SJSA1 (cell line): Measurements from ENCODE around the gene ART4. TPM values are rescaled to one million over a fixed set of nuclear protein-coding genes. Genes with fewer than 3 reads are reported as not detected.

ENCODE experiments used
- DNase-seq, 2 experiments: peaks; one replicate each; pipeline ENCODE4 v3.0.0-alpha.2; 2015 to 2020; ENCODE audit warnings: low spot score in 2 of 2, low read depth in 1 of 2
- H3K27ac ChIP-seq: fragments of 250-450 bp; sonication (Bioruptor Pico); 2 replicates; pipeline ENCODE4 v1.5.1; 2020; ENCODE audit warnings: mild to moderate bottlenecking, moderate library complexity
- H3K27me3 ChIP-seq: fragments of 250-450 bp; sonication (Bioruptor Pico); replicated peaks from 2 replicates; pipeline ENCODE4 v1.5.1; 2020; ENCODE audit warnings: mild to moderate bottlenecking, moderate library complexity
- H3K36me3 ChIP-seq: fragments of 250-450 bp; sonication (Bioruptor Pico); 2 replicates; pipeline ENCODE4 v1.5.1; 2020; ENCODE audit warnings: mild to moderate bottlenecking
- H3K4me1 ChIP-seq: fragments of 250-450 bp; sonication (Bioruptor Pico); replicated peaks from 2 replicates; pipeline ENCODE4 v1.6.1; 2021; ENCODE audit warnings: mild to moderate bottlenecking
- H3K4me3 ChIP-seq: fragments of 250-450 bp; sonication (Bioruptor Pico); 2 replicates; pipeline ENCODE4 v1.5.1; 2020; ENCODE audit warnings: mild to moderate bottlenecking
- H3K9me3 ChIP-seq: fragments of 250-450 bp; sonication (Bioruptor Pico); replicated peaks from 2 replicates; pipeline ENCODE4 v1.5.1; 2020; ENCODE audit warnings: mild to moderate bottlenecking
- total RNA-seq: library from RNA; depleted of rRNA; stranded (reverse); fragments of >200 nt; shearing (Covaris generic); gene quantifications from 2 replicates; pipeline ENCODE4 v1.2.3, GENCODE V29; 2014

ART4 gene
- total RNA-seq, 1 experiment from 2014 or later = 0.08 TPM

GRCh38 chr12:14873440-14874185 lies 30.3 kb upstream of the ART4 start:
- Histone ChIP-seq H3K36me3 (no peaks in the 10 kb centered on the region), H3K27me3 (no peaks in the 10 kb centered on the region), H3K27ac (no peak overlapping the region), H3K4me3 (no peak overlapping the region), H3K4me1 (no peaks in the 10 kb centered on the region), H3K9me3 (no peaks in the 10 kb centered on the region)
- no peak for DNase-seq

DNA sequence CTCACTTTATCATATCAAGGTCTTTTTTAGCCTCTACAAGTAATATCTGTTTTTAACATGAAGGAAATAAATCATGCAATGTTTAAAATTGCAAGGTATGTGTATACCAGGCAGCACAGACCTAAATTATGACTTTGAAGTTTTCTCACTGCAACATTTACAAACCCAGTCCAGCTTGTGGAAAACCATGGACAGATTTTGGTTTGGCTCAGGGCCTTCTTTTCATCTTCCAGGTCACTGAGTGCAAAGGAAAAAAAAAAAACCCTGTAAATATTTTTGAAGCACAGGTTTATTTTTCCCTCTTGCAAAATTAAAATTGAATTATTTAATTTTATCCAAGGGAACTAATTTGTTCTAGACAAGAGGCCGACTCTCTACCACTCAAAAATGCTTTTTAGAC lies 28.6 kb upstream of the ART4 start:
- Histone ChIP-seq H3K27me3 (no peaks in the 10 kb centered on the region), H3K27ac (no peak overlapping the region)
- DNase-seq = no peak

DNA sequence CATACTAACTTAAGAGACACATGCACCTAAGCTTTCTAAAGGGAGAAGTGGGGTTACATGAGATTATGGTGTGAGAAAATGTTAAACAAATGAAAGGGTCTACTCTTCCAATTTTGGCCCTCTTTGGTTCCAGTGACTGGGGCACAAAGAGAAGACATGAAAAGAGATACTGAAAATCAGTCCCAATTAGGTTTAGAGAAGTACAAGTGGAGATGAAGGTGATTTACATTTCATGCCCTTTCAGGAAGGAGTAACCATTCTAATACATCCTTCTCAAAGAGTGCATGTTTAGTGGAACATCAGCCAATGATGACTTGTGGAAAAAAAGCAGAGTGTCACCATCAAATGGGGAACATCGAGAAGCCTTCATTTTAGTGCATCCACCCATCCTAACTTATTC lies 27.9 kb upstream of the ART4 start:
- no peaks in the 10 kb centered on the region for H3K27me3 ChIP-seq
- H3K27ac ChIP-seq = no peak overlapping the region
- no peaks in the 10 kb centered on the region for H3K4me1 ChIP-seq
- no peak overlapping the region for H3K4me3 ChIP-seq
- no peaks in the 10 kb centered on the region for H3K9me3 ChIP-seq
- no peaks in the 10 kb centered on the region for H3K36me3 ChIP-seq
- no peak for DNase-seq

More for the DNA sequence above, 28.6 kb upstream of the ART4 start:
- no peaks in the 10 kb centered on the region for H3K36me3 ChIP-seq
- H3K4me3 ChIP-seq = no peak overlapping the region
- H3K4me1 ChIP-seq = no peaks in the 10 kb centered on the region
- H3K9me3 ChIP-seq = no peaks in the 10 kb centered on the region

DNA sequence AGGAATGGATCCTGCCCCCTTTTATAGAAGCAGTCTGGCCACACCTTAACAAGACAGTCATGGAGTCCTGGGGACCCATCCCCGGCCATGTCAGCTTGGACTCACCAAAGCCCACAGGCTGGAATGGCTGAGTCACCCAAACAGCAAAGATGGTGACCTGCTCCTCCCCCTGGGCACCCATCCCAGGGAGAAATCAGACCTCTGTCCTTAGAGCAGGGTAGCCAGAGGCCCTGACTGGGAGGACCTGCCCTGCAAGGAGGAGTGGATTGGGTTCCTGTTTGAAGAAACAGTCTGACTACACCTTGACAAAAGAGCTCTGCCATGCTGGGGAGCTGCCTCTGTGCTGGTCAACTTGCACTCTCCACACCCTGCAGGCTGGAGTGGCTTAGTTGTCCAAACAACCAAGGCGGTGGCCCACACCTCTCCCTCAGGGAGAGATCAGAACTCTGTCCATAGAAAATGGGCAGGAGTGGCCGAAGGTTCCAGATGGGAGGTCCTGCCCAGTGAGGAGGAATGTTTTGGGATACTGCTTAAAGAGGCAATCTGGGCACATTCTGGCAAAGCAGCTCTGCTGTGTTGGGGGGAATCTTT lies 25.7 kb upstream of the ART4 start:
- no peak overlapping the region for H3K27ac ChIP-seq
- no peak for DNase-seq
- no peaks in the 10 kb centered on the region for H3K9me3 ChIP-seq
- H3K4me3 ChIP-seq = no peak overlapping the region
- no peaks in the 10 kb centered on the region for H3K27me3 ChIP-seq
- no peaks in the 10 kb centered on the region for H3K4me1 ChIP-seq
- H3K36me3 ChIP-seq = no peaks in the 10 kb centered on the region

GRCh38 chr12:14860490-14860889 lies 17.2 kb upstream of the ART4 start:
- DNase-seq = no peak
- H3K4me3 ChIP-seq = no peak overlapping the region
- no peaks in the 10 kb centered on the region for H3K27me3 ChIP-seq
- H3K4me1 ChIP-seq = no peaks in the 10 kb centered on the region
- H3K9me3 ChIP-seq = no peaks in the 10 kb centered on the region; the same call in 1 of the 2 replicates
- H3K36me3 ChIP-seq = no peaks in the 10 kb centered on the region
- H3K27ac ChIP-seq = no peak overlapping the region

DNA sequence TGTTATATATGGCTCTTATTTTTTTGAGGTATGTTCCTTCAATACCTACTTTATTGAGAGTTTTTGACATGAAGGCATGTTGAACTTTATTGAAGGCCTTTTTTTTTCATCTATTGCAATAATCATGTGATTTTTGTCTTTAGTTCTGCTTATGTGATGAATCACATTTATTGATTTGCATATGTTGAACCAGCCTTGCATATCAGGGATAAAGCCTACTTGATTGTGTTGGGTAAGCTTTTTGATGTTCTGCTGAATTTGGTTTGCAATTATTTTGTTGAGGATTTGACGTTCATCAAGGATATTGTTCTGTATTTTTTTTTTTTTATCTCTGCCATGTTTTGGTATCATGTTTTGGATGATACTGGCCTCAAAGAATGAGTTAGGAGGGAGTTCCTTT lies 15.2 kb upstream of the ART4 start:
- H3K27me3 ChIP-seq = no peaks in the 10 kb centered on the region
- DNase-seq = no peak

DNA sequence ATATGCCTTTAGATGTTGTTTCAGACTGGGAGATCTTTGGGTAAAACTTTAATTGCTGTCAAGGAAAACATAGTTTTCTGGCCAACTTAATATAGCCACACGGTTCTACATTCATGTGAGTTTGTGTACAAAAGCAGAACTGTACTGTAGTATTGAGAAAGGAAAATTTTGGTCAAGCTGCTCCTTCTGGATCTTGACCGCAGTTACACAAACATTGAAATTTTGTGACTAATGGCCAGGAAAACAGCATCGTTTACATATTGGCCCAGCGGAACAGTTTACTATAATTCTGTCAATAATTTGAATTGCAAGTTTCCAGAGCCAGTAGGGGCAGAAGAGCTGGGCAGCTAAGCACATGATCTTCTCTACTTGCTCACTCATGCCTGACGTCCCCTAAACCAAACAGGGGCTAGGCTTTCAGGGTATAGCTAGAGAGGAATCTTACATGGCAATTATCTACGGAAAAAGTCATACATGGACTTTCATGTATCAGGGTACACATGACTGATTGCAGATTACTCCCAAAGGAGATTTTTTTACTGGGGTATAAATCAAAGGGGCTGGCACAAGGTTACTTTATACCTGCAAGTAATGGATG lies 11.4 kb upstream of the ART4 start:
- DNase-seq = no peak
- no peaks in the 10 kb centered on the region; the same call in 1 of the 2 replicates for H3K9me3 ChIP-seq
- H3K36me3 ChIP-seq = no peaks in the 10 kb centered on the region
- H3K27me3 ChIP-seq = no peaks in the 10 kb centered on the region
- peaks cover 6% of the 10 kb centered on the region for H3K4me1 ChIP-seq
- no peak overlapping the region for H3K27ac ChIP-seq
- H3K4me3 ChIP-seq = no peak overlapping the region

More for the DNA sequence above, 15.2 kb upstream of the ART4 start:
- Histone ChIP-seq H3K9me3 (no peaks in the 10 kb centered on the region; the same call in 1 of the 2 replicates), H3K27ac (no peak overlapping the region), H3K4me1 (peaks cover 6% of the 10 kb centered on the region), H3K36me3 (no peaks in the 10 kb centered on the region), H3K4me3 (no peak overlapping the region)

- no peaks in the 10 kb centered on the region for H3K27me3 ChIP-seq
- H3K9me3 ChIP-seq = no peaks in the 10 kb centered on the region
- peaks cover 6% of the 10 kb centered on the region for H3K4me1 ChIP-seq
- H3K36me3 ChIP-seq = no peaks in the 10 kb centered on the region
- H3K4me3 ChIP-seq = no peak overlapping the region
- no peak overlapping the region for H3K27ac ChIP-seq
- DNase-seq = no peak
Measured at GRCh38 chr12:14853961-14854360, 10.6 kb upstream of the ART4 start.

DNA sequence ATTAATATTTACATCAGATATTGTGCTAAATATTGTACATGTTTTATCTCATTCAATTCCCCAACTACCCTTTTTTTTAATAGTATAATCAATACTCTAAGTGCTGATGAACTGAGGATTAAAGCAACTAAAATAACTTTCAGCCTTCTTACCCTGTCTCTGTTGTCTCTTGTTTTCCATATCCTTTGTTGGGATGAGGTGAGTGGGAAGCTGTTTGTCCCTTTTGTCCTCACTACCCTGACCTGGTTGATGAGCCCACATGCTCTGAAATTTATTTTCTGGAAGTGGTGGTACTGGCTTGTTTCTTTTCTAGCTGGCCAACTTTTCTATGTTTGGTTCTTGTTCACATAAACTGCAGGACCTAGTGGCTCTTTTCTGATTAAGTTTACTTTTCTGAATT lies 9.6 kb upstream of the ART4 start:
- H3K4me1 ChIP-seq = peaks cover 6% of the 10 kb centered on the region
- DNase-seq = no peak

DNA sequence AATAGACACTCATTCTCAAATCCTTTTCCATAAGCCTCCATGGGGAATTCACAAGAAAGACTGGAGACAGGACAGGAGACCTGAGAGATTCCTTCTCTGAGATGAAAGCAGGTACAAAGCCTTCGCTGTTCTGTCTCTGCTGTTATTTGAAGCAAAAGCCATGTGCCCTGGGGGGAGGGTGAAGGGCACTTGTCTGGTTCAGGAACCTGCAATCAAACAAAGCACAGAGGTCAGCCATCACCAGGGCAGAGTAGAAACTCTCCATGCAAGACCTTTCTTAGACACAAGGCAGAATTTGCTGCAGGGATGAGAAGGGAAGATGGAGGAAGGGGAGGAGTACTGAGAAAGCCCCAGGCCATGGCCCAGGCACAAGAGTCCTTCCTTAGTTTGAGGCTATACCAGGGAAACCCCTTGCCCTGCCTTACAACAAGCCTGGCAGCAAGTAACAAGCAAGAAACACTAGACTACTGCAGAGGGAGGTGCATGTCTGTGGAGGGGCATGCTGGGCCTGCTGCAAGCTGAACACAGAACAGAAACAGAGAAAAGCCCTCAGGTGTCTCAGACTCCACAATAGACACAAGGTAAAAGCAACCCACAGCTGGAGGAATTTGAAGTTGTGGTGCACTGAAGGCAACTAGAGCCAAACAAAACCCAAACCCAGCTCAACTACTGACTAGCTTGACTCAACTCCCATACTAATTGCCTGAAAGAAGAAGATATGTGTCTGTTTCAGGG lies 7.8 kb upstream of the ART4 start:
- peaks cover 6% of the 10 kb centered on the region for H3K4me1 ChIP-seq
- no peaks in the 10 kb centered on the region for H3K36me3 ChIP-seq
- no peak overlapping the region for H3K4me3 ChIP-seq
- no peaks in the 10 kb centered on the region for H3K9me3 ChIP-seq
- no peak overlapping the region for H3K27ac ChIP-seq
- H3K27me3 ChIP-seq = no peaks in the 10 kb centered on the region
- DNase-seq = no peak

More for the DNA sequence above, 9.6 kb upstream of the ART4 start:
- Histone ChIP-seq H3K27me3 (no peaks in the 10 kb centered on the region), H3K27ac (no peak overlapping the region), H3K36me3 (no peaks in the 10 kb centered on the region), H3K4me3 (no peak overlapping the region), H3K9me3 (no peaks in the 10 kb centered on the region)

- H3K27ac ChIP-seq = no peak overlapping the region
- DNase-seq = no peak
- no peaks in the 10 kb centered on the region for H3K9me3 ChIP-seq
Measured at GRCh38 chr12:14849661-14850060, 6.3 kb upstream of the ART4 start.

GRCh38 chr12:14846876-14847580 lies 3.7 kb upstream of the ART4 start:
- DNase-seq = no peak
- H3K27me3 ChIP-seq = no peaks in the 10 kb centered on the region
- H3K27ac ChIP-seq = no peak overlapping the region
- H3K4me3 ChIP-seq = no peak overlapping the region
- no peaks in the 10 kb centered on the region for H3K36me3 ChIP-seq
- H3K4me1 ChIP-seq = peaks cover 8% of the 10 kb centered on the region
- no peaks in the 10 kb centered on the region for H3K9me3 ChIP-seq

More at GRCh38 chr12:14849661-14850060, 6.3 kb upstream of the ART4 start:
- H3K36me3 ChIP-seq = no peaks in the 10 kb centered on the region
- H3K4me1 ChIP-seq = peaks cover 3% of the 10 kb centered on the region
- no peaks in the 10 kb centered on the region for H3K27me3 ChIP-seq
- no peak overlapping the region for H3K4me3 ChIP-seq

GRCh38 chr12:14846042-14846587 lies 2.8 kb upstream of the ART4 start:
- Histone ChIP-seq H3K36me3 (no peaks in the 10 kb centered on the region), H3K27ac (no peak overlapping the region), H3K4me3 (no peak overlapping the region), H3K4me1 (peaks cover 17% of the 10 kb centered on the region), H3K9me3 (no peaks in the 10 kb centered on the region), H3K27me3 (no peaks in the 10 kb centered on the region)
- no peak for DNase-seq
